Brain microvascular endothelial cell (primary cell): ENCODE results near the gene CYB561D1.

ENCODE experiments used
- DNase-seq: peaks from one replicate; pipeline ENCODE4 v3.0.0-alpha.2; 2020
- H3K27ac ChIP-seq: fragments of 250-450 bp; sonication (Bioruptor Pico); 2 replicates; pipeline ENCODE4 v1.5.1; 2020; ENCODE audit warnings: mild to moderate bottlenecking, moderate library complexity
- H3K27me3 ChIP-seq: fragments of 250-450 bp; sonication (Bioruptor Pico); replicated peaks from 2 replicates; pipeline ENCODE4 v1.5.1; 2020; ENCODE audit warnings: mild to moderate bottlenecking
- H3K36me3 ChIP-seq: fragments of 250-450 bp; sonication (Bioruptor Pico); replicated peaks from 2 replicates; pipeline ENCODE4 v1.5.1; 2020; ENCODE audit warnings: mild to moderate bottlenecking
- H3K4me3 ChIP-seq: 2 replicates; pipeline ENCODE4 v1.5.1; 2011; ENCODE audit warnings: low read depth, mild to moderate bottlenecking, control low read depth, low read length, moderate library complexity
- in situ Hi-C: cut with HindIII; loops from 2 replicates; pipeline ENCODE4 v1.10.0; 2017; ENCODE audit warnings: low sequenced_read_pairs, low pct_ligation_motif_present
- TF ChIP-seq, protein P1 (sequence below): IDR thresholded peaks from 2 replicates; pipeline ENCODE4 v1.5.1; 2011; ENCODE audit warnings: low read depth, mild to moderate bottlenecking, moderate library complexity, low read length, control low read depth, inconsistent platforms; ENCODE audit errors: missing control alignments

CYB561D1 gene

DNA sequence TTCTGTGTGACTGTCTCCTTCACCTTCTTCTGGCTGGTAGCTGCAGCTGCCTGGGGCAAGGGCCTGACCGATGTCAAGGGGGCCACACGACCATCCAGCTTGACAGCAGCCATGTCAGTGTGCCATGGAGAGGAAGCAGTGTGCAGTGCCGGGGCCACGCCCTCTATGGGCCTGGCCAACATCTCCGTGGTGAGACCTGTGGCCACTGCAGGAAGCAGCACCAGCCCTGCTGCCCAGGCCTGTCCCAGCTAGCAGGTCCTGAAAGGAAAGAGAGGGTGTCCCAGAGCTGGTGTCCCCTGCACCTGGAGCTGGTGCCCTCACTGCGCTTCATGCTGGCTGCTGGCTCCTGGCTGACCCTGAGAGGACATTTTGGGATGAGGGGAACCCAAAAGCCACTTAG, 16.1 kb upstream of the CYB561D1 start:
- no peak overlapping the region for H3K27ac ChIP-seq
- H3K27me3 ChIP-seq, result peaks cover 5% of the 10 kb centered on the region
- DNase-seq, result no peak
- TF ChIP-seq, protein P1, sequence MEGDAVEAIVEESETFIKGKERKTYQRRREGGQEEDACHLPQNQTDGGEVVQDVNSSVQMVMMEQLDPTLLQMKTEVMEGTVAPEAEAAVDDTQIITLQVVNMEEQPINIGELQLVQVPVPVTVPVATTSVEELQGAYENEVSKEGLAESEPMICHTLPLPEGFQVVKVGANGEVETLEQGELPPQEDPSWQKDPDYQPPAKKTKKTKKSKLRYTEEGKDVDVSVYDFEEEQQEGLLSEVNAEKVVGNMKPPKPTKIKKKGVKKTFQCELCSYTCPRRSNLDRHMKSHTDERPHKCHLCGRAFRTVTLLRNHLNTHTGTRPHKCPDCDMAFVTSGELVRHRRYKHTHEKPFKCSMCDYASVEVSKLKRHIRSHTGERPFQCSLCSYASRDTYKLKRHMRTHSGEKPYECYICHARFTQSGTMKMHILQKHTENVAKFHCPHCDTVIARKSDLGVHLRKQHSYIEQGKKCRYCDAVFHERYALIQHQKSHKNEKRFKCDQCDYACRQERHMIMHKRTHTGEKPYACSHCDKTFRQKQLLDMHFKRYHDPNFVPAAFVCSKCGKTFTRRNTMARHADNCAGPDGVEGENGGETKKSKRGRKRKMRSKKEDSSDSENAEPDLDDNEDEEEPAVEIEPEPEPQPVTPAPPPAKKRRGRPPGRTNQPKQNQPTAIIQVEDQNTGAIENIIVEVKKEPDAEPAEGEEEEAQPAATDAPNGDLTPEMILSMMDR, result no peak
- in situ Hi-C loops, result no loop called here
- H3K4me3 ChIP-seq, result no peak overlapping the region
- H3K36me3 ChIP-seq, result no peaks in the 10 kb centered on the region

DNA sequence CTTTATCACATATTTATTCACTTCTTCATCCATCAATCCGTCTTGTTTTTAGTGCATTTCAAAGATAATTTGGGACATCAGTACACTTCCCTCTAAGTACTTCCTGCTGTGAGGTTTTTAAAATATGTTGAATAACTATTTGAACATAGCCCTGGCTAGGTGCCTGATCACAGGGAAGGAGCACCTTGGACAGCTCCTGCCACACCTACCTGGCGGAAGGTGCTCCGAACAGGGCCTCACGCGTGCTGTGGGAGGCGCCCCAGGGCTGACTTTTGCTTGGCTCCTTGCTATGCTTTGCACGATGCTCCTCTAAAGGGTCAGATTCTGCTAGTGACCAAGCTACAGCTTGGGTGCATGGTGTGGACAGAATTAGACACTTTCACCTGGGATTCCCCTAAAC, 15.1 kb upstream of the CYB561D1 start:
- Histone ChIP-seq H3K4me3 (no peak overlapping the region), H3K27me3 (no peaks in the 10 kb centered on the region), H3K36me3 (no peaks in the 10 kb centered on the region), H3K27ac (no peak overlapping the region)
- in situ Hi-C loops, result no loop called here
- no peak for DNase-seq
- TF ChIP-seq, protein P1, result no peak

GRCh38 chr1:109479311-109479710, 14.6 kb upstream of the CYB561D1 start:
- Histone ChIP-seq H3K4me3 (no peak overlapping the region), H3K36me3 (no peaks in the 10 kb centered on the region), H3K27me3 (no peaks in the 10 kb centered on the region), H3K27ac (no peak overlapping the region)
- DNase-seq, result no peak
- in situ Hi-C loops, result no loop called here
- TF ChIP-seq, protein P1, result no peak

DNA sequence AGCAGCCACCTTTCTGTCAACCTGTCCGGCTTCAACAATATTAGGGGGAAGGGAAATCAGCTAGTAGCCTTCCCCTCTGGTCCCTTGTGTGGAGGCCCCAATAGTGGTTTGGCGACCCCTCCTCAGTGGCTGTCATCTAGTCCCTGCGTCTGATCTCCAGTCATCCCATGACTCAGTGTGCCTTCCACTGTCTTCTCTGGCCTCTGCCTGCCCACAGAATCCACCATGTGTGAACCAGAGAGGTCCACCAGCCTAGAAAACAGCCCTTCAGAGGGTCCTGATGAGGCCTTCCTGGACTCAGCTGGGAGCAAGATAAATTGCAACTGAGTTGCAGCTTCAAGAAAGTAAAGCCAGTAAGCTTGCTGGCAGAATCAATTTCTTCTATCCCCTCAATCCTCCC, 14.0 kb upstream of the CYB561D1 start:
- TF ChIP-seq, protein P1, result no peak
- Histone ChIP-seq H3K27ac (no peak overlapping the region), H3K36me3 (no peaks in the 10 kb centered on the region), H3K4me3 (no peak overlapping the region), H3K27me3 (no peaks in the 10 kb centered on the region)
- in situ Hi-C loops, result no loop called here
- DNase-seq, result no peak

GRCh38 chr1:109481646-109482045, 12.2 kb upstream of the CYB561D1 start:
- no peak overlapping the region for H3K4me3 ChIP-seq
- no peak for DNase-seq
- TF ChIP-seq, protein P1, result no peak
- no peaks in the 10 kb centered on the region for H3K27me3 ChIP-seq
- H3K36me3 ChIP-seq, result no peaks in the 10 kb centered on the region
- in situ Hi-C loops, result no loop called here
- H3K27ac ChIP-seq, result no peak overlapping the region

- H3K36me3 ChIP-seq, result no peaks in the 10 kb centered on the region
- DNase-seq, result no peak
- H3K27ac ChIP-seq, result no peak overlapping the region
- no peaks in the 10 kb centered on the region for H3K27me3 ChIP-seq
- H3K4me3 ChIP-seq, result no peak overlapping the region
- TF ChIP-seq, protein P1, result no peak
- in situ Hi-C loops, result no loop called here
These were observed 11.7 kb upstream of the CYB561D1 start for GRCh38 chr1:109482242-109482641.
